ENCODE data around the gene DHX34.

- TF ChIP-seq CTCF (IDR thresholded peaks at IDR 0.05) (no peak), POLR2A (IDR thresholded peaks at IDR 0.05) (no peak), POLR2AphosphoS5 (IDR thresholded peaks at IDR 0.05) (no peak)
These were observed 24.6 kb upstream of the DHX34 start for GRCh38 chr19:47324502-47324901.
